SK-N-SH (cell line): ENCODE measurements around the gene NPM1. TPM values are rescaled to one million over a fixed set of nuclear protein-coding genes. Genes with fewer than 3 reads are reported as not detected.

Experiments used
- CTCF ChIA-PET: fragments of 300-600, 350-600 bp; formaldehyde crosslinking; extraction: SDS; loops from one replicate; lab custom pipeline; 2021; lab: Yijun Ruan, JAX
- POLR2A ChIA-PET: fragments of 350-600 bp; sonication (Branson Sonifier 250); formaldehyde crosslinking; extraction: SDS; loops from one replicate; lab custom pipeline; 2020; ENCODE audit warnings: antibody characterized with exemption, inconsistent platforms; lab: Yijun Ruan, JAX
- DNase-seq: peaks from one replicate; pipeline ENCODE4 v3.0.0; 2012
- H2AFZ ChIP-seq: fragments of 200-600 bp; sonication (generic); 2 replicates; pipeline ENCODE4 v1.8.1; 2016; ENCODE audit warnings: antibody characterized with exemption, mild to moderate bottlenecking, low read depth
- H3F3A ChIP-seq: fragments of 200-600 bp; sonication (generic); replicated peaks from 2 replicates; pipeline ENCODE3; 2016; ENCODE audit warnings: antibody characterized with exemption, mild to moderate bottlenecking; ENCODE audit not compliant: insufficient read depth
- H3K27ac ChIP-seq, 2 experiments: fragments of 200-500 bp in 1 of 2; fragments of 200-600 bp in 1 of 2; sonication (Bioruptor generic) in 1 of 2; sonication (generic), shearing (Covaris generic) in 1 of 2; 2 replicates each; pipeline versions ENCODE4 v1.5.1 to v1.6.1; 2014 to 2016; ENCODE audit warnings: low read depth in 2 of 2, inconsistent platforms in 1 of 2, low read length in 1 of 2, mild to moderate bottlenecking in 1 of 2, mixed read lengths in 1 of 2
- H3K27me3 ChIP-seq: fragments of 200-600 bp; sonication (generic), shearing (Covaris generic); 2 replicates; pipeline ENCODE4 v1.6.1; 2016; ENCODE audit warnings: mixed run types; ENCODE audit not compliant: insufficient read depth
- H3K36me3 ChIP-seq, 2 experiments: fragments of 200-500 bp in 1 of 2; fragments of 200-600 bp in 1 of 2; sonication (Bioruptor generic) in 1 of 2; sonication (generic) in 1 of 2; replicated peaks in 1 of 2; 2 replicates each; pipeline versions ENCODE3 to v1.5.1; 2014 to 2016; ENCODE audit warnings: low read length in 1 of 2, mild to moderate bottlenecking in 1 of 2; ENCODE audit not compliant: insufficient read depth in 2 of 2, control insufficient read depth in 1 of 2
- H3K4me1 ChIP-seq, 2 experiments: fragments of 200-500 bp in 1 of 2; fragments of 200-600 bp in 1 of 2; sonication (Bioruptor generic) in 1 of 2; sonication (generic), shearing (Covaris generic) in 1 of 2; 2 replicates each; pipeline versions ENCODE4 v1.5.1 to v1.6.1; 2014 to 2016; ENCODE audit warnings: low read depth in 1 of 2, low read length in 1 of 2, mixed run types in 1 of 2; ENCODE audit not compliant: insufficient read depth in 2 of 2, control insufficient read depth in 1 of 2
- H3K4me2 ChIP-seq: fragments of 200-600 bp; sonication (generic), shearing (Covaris generic); 2 replicates; pipeline ENCODE4 v1.6.1; 2017; ENCODE audit warnings: mixed run types
- H3K4me3 ChIP-seq, 2 experiments: fragments of 200-500 bp in 1 of 2; fragments of 200-600 bp in 1 of 2; sonication (Bioruptor generic) in 1 of 2; sonication (generic), shearing (Covaris generic) in 1 of 2; 2 replicates each; pipeline versions ENCODE4 v1.5.1 to v1.8.1; 2014 to 2016; ENCODE audit warnings: low read depth in 2 of 2, inconsistent platforms in 1 of 2, low read length in 1 of 2, mild to moderate bottlenecking in 1 of 2, mixed read lengths in 1 of 2, moderate library complexity in 1 of 2
- H3K79me2 ChIP-seq: fragments of 200-600 bp; sonication (generic); 2 replicates; pipeline ENCODE4 v1.8.1; 2017; ENCODE audit warnings: mild to moderate bottlenecking; ENCODE audit not compliant: insufficient read depth
- H3K9ac ChIP-seq: fragments of 200-600 bp; sonication (generic); 2 replicates; pipeline ENCODE4 v1.6.1; 2017; ENCODE audit warnings: mixed run types
- H3K9me2 ChIP-seq: fragments of 200-600 bp; sonication (generic); 2 replicates; pipeline ENCODE4 v1.6.1; 2017; ENCODE audit warnings: mixed run types
- H3K9me3 ChIP-seq: fragments of 200-600 bp; sonication (generic); 2 replicates; pipeline ENCODE4 v1.6.1; 2017; ENCODE audit warnings: mixed run types, mild to moderate bottlenecking, moderate library complexity
- H4K20me1 ChIP-seq: fragments of 200-600 bp; sonication (generic); 2 replicates; pipeline ENCODE4 v1.6.1; 2017; ENCODE audit warnings: mild to moderate bottlenecking, mixed run types; ENCODE audit not compliant: insufficient read depth
- ELF1 ChIP-seq: IDR thresholded peaks from 2 replicates; pipeline ENCODE4 v1.4.0; 2012
- FOSL2 ChIP-seq: IDR thresholded peaks from 2 replicates; pipeline ENCODE4 v1.4.0; 2012; ENCODE audit warnings: low read depth, mild to moderate bottlenecking, moderate library complexity, borderline replicate concordance
- FOXJ3 ChIP-seq: sonication (generic); formaldehyde crosslinking; IDR thresholded peaks from 2 replicates; pipeline ENCODE4 v1.5.1; 2020; ENCODE audit warnings: mild to moderate bottlenecking, missing genetic modification reagents
- GABPA ChIP-seq: IDR thresholded peaks from 2 replicates; pipeline ENCODE4 v1.4.0; 2012; ENCODE audit warnings: low read depth, mild to moderate bottlenecking
- GATA2 ChIP-seq: sonication (generic); formaldehyde crosslinking; IDR thresholded peaks from 2 replicates; pipeline ENCODE4 v1.5.0; 2020; ENCODE audit warnings: mild to moderate bottlenecking, missing genetic modification reagents
- MEF2A ChIP-seq: IDR thresholded peaks from 2 replicates; pipeline ENCODE4 v1.4.0; 2012; ENCODE audit warnings: low read depth, borderline replicate concordance
- NFIC ChIP-seq: IDR thresholded peaks from 2 replicates; pipeline ENCODE4 v1.4.0; 2012; ENCODE audit warnings: borderline replicate concordance
- NRF1 ChIP-seq: IDR thresholded peaks from 2 replicates; pipeline ENCODE4 v1.6.1; 2012; ENCODE audit warnings: low read depth, mild to moderate bottlenecking, low read length
- POLR2AphosphoS5 ChIP-seq: IDR thresholded peaks from 2 replicates; pipeline ENCODE4 v1.6.1; 2012; ENCODE audit warnings: low read depth, low read length
- RAD21 ChIP-seq: IDR thresholded peaks from 2 replicates; pipeline ENCODE4 v1.6.1; 2012; ENCODE audit warnings: mild to moderate bottlenecking, low read length
- RCOR1 ChIP-seq: fragments of 150-350 bp; IDR thresholded peaks from 2 replicates; pipeline ENCODE4 v1.6.1; 2017; ENCODE audit warnings: antibody characterized with exemption, low read length
- RFX5 ChIP-seq: IDR thresholded peaks from 2 replicates; pipeline ENCODE4 v1.6.1; 2012; ENCODE audit warnings: mild to moderate bottlenecking, improper control_type of control experiment, low read length
- RXRA ChIP-seq: IDR thresholded peaks from 2 replicates; pipeline ENCODE4 v1.4.0; 2012; ENCODE audit warnings: low read depth, mild to moderate bottlenecking, borderline replicate concordance
- SMC3 ChIP-seq: IDR thresholded peaks from 2 replicates; pipeline ENCODE4 v1.6.1; 2012; ENCODE audit warnings: low read depth, low read length, improper control_type of control experiment
- TEAD4 ChIP-seq: IDR thresholded peaks from 2 replicates; pipeline ENCODE4 v1.4.0; 2012; ENCODE audit warnings: mild to moderate bottlenecking, borderline replicate concordance; ENCODE audit not compliant: insufficient read depth
- WGBS: methylation state at CpG from one replicate; pipeline ENCODE4 v1.1.6; 2017; ENCODE audit warnings: low lambda C conversion rate; 5-methylcytosine and 5-hydroxymethylcytosine counted together
- polyA plus RNA-seq, 3 experiments: library from polyadenylated mRNA; depleted of rRNA; stranded (reverse); fragments of >200 nt; gene quantifications; 2 replicates each; pipeline ENCODE4 v1.2.3, GENCODE V29; 2012
- TF ChIP-seq, protein P1 (sequence below): IDR thresholded peaks from 2 replicates; pipeline ENCODE4 v1.6.1; 2012; ENCODE audit warnings: mild to moderate bottlenecking, low read depth, low read length, moderate library complexity
- TF ChIP-seq, protein P2 (sequence below): fragments of 150-350 bp; IDR thresholded peaks from 2 replicates; pipeline ENCODE4 v1.6.1; 2016; ENCODE audit warnings: mild to moderate bottlenecking, low read depth, low read length
- TF ChIP-seq, protein P3 (sequence below): IDR thresholded peaks from 2 replicates; pipeline ENCODE4 v1.4.0; 2012; ENCODE audit warnings: low read depth
- TF ChIP-seq, protein P4 (sequence below): IDR thresholded peaks from 2 replicates; pipeline ENCODE4 v1.4.0; 2012; ENCODE audit warnings: low read depth, borderline replicate concordance

Gene NPM1
- polyA plus RNA-seq, 1 of the 3 experiments (the other 2 are of a cell fraction): 4,764 TPM

DNA sequence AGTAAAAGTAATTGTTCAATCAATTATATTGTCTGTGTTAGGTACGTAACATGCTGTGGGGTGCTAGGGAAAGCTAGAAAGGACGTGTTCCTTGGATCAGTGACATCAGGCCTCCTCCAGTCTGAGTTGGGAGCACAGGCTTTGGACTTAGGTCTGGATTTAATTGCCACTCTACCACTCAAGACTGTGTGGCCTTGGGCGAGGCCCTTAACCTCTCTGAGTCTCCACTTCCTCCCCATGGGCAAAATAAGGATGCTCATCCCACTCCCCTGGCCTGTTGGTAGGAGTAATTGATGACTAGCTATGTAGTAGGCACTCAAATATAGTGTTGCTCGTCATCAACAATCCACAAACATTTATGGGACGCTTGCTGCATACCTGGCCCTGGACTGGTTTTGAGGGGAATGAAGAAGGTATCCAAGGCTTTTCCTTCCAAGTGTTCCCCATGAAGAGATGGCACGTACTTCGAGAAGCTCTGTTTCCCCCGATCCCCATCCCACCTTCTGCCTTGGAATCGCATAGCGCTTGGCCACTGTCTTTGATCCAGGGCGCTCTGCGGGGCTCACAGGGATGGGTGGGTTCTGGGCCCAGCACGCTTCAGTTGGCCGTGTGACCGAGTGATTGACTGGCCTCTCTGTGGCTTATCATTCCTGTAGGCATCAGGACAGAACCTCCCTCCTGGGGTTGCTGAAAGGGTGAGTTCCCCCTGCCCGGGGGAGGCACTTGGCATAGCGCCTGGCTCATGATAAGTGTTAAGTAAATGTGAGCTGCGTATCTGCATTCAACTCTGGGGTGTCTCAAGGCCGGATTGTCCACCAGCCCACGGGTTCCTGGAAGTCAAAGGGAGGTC, 39.9 kb downstream of the NPM1 start:
- no peak for DNase-seq
- CTCF ChIA-PET: interaction anchor here (1.3 to 3.1 kb wide), 2 partner anchors 8 to 9 kb away, joined by 4 to 13 read pairs; partner anchors contain the start of gene FGF18

More for the DNA sequence above, 39.9 kb downstream of the NPM1 start:
- TF ChIP-seq SMC3 (no peak), RCOR1 (no peak), TEAD4 (no peak), MEF2A (no peak), GABPA (no peak), NRF1 (no peak), RAD21 (no peak), RFX5 (no peak), FOSL2 (no peak), FOXJ3 (CRISPR knock-in tag) (no peak), POLR2AphosphoS5 (no peak), GATA2 (CRISPR knock-in tag) (no peak), ELF1 (no peak), RXRA (no peak), NFIC (no peak)
- TF ChIP-seq, protein P1, sequence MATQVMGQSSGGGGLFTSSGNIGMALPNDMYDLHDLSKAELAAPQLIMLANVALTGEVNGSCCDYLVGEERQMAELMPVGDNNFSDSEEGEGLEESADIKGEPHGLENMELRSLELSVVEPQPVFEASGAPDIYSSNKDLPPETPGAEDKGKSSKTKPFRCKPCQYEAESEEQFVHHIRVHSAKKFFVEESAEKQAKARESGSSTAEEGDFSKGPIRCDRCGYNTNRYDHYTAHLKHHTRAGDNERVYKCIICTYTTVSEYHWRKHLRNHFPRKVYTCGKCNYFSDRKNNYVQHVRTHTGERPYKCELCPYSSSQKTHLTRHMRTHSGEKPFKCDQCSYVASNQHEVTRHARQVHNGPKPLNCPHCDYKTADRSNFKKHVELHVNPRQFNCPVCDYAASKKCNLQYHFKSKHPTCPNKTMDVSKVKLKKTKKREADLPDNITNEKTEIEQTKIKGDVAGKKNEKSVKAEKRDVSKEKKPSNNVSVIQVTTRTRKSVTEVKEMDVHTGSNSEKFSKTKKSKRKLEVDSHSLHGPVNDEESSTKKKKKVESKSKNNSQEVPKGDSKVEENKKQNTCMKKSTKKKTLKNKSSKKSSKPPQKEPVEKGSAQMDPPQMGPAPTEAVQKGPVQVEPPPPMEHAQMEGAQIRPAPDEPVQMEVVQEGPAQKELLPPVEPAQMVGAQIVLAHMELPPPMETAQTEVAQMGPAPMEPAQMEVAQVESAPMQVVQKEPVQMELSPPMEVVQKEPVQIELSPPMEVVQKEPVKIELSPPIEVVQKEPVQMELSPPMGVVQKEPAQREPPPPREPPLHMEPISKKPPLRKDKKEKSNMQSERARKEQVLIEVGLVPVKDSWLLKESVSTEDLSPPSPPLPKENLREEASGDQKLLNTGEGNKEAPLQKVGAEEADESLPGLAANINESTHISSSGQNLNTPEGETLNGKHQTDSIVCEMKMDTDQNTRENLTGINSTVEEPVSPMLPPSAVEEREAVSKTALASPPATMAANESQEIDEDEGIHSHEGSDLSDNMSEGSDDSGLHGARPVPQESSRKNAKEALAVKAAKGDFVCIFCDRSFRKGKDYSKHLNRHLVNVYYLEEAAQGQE: no peak
- TF ChIP-seq, protein P2, sequence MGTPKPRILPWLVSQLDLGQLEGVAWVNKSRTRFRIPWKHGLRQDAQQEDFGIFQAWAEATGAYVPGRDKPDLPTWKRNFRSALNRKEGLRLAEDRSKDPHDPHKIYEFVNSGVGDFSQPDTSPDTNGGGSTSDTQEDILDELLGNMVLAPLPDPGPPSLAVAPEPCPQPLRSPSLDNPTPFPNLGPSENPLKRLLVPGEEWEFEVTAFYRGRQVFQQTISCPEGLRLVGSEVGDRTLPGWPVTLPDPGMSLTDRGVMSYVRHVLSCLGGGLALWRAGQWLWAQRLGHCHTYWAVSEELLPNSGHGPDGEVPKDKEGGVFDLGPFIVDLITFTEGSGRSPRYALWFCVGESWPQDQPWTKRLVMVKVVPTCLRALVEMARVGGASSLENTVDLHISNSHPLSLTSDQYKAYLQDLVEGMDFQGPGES: no peak
- TF ChIP-seq, protein P3, sequence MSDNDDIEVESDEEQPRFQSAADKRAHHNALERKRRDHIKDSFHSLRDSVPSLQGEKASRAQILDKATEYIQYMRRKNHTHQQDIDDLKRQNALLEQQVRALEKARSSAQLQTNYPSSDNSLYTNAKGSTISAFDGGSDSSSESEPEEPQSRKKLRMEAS: no peak
- TF ChIP-seq, protein P4, sequence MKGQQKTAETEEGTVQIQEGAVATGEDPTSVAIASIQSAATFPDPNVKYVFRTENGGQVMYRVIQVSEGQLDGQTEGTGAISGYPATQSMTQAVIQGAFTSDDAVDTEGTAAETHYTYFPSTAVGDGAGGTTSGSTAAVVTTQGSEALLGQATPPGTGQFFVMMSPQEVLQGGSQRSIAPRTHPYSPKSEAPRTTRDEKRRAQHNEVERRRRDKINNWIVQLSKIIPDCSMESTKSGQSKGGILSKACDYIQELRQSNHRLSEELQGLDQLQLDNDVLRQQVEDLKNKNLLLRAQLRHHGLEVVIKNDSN: no peak
- H3K4me2 ChIP-seq: no peak overlapping the region
- POLR2A ChIA-PET: no interaction called here
- H3K4me3 ChIP-seq: no peak overlapping the region
- H3K27me3 ChIP-seq: no peaks in the 10 kb centered on the region
- no peaks in the 10 kb centered on the region for H3K9me2 ChIP-seq
- 95% methylated on average over 17 of the region's 20 CpGs for WGBS
- no peaks in the 10 kb centered on the region for H3K36me3 ChIP-seq
- no peaks in the 10 kb centered on the region for H3K79me2 ChIP-seq
- H2AFZ ChIP-seq: no peak overlapping the region
- H4K20me1 ChIP-seq: no peaks in the 10 kb centered on the region
- H3K9me3 ChIP-seq: no peaks in the 10 kb centered on the region
- no peaks in the 10 kb centered on the region for H3F3A ChIP-seq
- H3K9ac ChIP-seq: no peak overlapping the region
- H3K4me1 ChIP-seq: no peaks in the 10 kb centered on the region; a peak in 1 of 4 replicates
- no peak overlapping the region for H3K27ac ChIP-seq
